Activated CD4-positive, alpha-beta T cell treated with anti-CD3 and anti-CD28 coated beads, Interleukin-2, amount 50 U/mL, for 24 hours (primary cell): ENCODE results near the gene FAT1.
"Not testable (repeated sequence)": the region's sequence is repeated elsewhere in the genome, so short reads cannot be mapped to it uniquely, and the experiment has no call there.

Experiments used
- DNase-seq, 2 donors: peaks; one replicate each; pipeline ENCODE4 v3.0.0-alpha.2; 2020; ENCODE audit warnings: low read depth in 1 of 2, low spot score in 1 of 2

FAT1 gene

GRCh38 chr4:186699298-186699697, 24.4 kb downstream of the FAT1 start:
- DNase-seq: no peak

DNA sequence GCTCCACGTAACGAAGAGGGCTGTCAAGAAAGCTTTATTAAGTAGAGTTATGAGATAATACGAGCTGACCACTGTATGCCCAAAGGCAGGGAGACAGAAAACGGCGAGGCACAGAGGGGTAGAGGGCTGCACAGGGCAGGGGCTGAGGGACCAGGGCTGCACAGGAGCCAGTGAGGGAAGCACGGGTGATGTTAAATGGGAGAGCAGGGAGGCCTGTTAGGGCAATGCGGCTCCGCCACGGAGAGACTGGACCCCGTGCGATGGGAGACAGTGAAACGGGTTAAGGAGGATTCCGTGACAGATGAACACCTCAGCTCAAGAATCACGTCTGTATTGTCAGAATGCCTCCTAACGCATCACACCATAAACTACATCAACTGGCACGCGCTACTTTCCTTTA, 25.1 kb downstream of the FAT1 start:
- DNase-seq: no peak

- DNase-seq: no peak
Measured at GRCh38 chr4:186698028-186698427, 25.6 kb downstream of the FAT1 start.

GRCh38 chr4:186695392-186695791, 28.3 kb downstream of the FAT1 start:
- DNase-seq: no peak

DNA sequence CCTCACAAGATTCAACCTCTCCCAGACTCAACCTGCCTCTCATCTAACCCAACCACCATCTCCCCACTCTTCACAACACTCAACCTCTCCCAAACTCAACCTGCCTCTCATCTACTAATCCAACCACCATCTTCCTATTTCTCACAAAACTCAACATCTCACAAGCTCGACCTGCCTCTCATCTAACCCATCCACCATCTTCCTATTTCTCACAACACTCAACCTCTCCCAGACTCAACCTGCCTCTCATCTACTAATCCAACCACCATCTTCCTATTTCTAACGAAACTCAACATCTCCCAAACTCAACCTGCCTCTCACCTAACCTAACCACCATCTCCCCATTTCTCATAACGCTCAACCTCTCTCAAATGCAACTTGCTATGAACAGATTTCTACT, 29.8 kb downstream of the FAT1 start:
- no peak for DNase-seq

DNA sequence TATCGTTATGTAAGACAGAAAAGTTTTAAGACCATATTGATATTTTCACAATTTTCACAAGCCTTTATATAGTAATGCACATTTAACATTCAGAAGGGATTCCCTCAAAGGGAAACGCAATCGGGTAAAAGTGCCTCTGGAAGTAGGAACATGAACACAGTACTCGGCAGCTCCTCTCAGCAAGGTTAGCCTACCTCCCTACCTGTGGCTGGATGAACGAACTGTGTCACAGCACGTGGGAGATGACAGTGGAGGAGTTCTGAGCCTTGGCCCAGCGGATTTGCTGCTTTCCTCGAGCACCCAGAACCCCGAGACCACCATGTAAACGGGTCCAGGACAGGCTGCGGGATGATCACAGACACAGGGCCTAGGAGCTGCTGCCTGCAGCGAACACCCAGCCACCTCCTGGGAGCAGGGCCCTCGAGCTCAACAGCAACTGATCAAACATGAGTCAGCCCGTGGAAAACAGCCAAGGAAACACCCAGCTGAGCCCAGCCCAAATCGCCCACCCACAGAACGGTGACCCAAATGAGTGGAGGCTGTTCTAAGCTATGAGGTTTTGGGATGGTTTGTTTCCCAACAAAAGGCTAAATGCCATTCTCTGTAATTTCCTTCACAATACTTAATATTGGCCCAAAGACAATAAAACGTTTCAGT, 30.4 kb downstream of the FAT1 start:
- DNase-seq: no peak

- DNase-seq: no peak
Measured at GRCh38 chr4:186691396-186691795, 32.3 kb downstream of the FAT1 start.

DNA sequence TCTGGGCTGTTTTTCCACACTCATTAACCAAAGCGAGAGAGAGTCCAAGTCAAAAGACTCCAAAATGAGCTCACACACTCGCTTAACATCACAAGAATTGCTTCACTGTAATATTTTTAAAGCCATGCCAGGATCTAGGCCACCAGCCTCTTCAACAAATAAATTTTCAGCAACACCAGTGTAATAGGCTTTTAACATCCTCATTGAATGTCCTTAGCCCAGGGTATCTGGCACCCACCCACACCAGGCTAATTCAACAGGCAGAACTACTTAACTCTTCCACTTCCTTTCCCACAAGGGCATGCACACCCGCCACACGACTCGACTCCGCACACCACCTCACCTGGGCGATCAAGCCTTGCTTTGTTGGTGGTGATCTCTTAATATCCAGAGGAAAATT, 34.2 kb downstream of the FAT1 start:
- no peak for DNase-seq

GRCh38 chr4:186688150-186688943, 35.3 kb downstream of the FAT1 start:
- no peak for DNase-seq

GRCh38 chr4:186687265-186687664, 36.4 kb downstream of the FAT1 start:
- no peak for DNase-seq

DNA sequence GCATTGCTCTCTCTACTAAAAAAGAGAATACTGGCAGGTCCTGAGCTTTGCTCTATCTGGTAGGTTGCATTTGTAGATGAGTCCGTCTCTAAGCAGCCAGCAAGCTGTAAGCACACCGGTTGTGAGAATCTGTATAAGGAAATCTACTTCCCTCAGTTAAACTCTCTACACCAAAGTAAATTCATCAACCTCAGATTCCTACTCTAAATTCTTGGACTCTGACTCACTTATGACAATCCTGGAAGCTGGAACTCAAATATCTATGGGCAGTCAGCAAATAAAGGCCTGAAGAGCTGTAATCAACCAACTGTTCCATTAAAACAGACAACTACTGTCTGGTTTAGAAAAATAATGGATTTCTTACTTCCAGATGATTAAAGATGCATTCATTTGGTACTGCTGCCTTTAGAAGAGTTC, 37.9 kb downstream of the FAT1 start:
- no peak for DNase-seq

DNA sequence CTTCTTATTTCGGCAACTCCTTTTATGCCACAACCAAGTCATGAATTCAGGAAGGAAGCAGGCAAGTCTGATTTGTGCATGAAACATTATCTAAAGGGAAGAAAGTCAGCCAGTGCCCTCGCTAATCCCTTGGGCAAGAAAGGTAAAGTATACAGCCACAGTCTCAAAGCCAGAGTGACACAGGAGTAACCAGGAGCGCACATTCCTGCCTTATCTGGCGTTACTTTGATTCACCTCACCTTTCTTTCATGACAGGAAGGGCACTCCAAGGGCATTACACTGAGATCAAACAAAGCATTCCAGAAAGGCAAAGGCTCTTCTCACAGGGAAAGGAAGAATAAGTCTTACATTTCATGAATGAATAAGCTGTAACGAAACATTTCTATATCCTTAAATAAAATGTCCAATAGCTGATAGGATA, 38.8 kb downstream of the FAT1 start:
- DNase-seq: no peak

DNA sequence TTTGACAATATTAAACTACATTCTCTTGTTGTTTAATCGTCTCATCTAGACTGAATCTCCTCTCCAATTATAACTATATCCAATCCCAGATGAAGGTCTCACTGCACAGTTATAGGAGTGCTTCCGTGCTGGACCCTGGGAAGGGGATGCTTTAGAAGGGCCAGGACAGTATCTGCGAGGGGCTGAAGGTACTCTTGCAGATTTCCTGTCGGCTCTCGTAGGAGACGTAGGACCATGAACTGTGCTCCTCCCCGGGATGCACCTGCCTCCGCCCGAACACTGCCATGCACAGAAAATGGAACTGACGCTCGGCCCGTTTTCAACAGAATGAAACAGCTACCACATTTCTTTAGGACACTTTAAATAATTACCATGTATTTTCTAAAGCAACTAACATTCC, 39.4 kb downstream of the FAT1 start:
- no peak for DNase-seq

DNA sequence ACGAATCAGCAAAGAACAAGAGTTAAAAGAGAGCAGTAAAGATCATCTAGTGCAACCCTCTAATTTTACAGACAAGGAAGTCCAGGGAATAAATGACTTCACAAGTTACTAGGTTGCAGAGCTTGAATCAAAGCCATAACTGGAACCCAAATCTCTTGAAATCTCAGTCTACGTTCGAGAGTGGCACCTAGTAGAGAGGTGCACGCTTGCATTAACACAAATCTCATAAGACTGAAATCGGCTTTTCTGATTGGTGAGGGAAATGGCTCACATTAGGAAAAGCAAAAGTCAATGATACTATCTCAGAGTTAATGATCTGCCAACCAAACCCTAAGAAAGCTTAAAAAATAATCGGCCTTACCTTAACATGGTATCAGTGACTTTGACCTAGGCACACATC, 43.0 kb downstream of the FAT1 start:
- DNase-seq: no peak

DNA sequence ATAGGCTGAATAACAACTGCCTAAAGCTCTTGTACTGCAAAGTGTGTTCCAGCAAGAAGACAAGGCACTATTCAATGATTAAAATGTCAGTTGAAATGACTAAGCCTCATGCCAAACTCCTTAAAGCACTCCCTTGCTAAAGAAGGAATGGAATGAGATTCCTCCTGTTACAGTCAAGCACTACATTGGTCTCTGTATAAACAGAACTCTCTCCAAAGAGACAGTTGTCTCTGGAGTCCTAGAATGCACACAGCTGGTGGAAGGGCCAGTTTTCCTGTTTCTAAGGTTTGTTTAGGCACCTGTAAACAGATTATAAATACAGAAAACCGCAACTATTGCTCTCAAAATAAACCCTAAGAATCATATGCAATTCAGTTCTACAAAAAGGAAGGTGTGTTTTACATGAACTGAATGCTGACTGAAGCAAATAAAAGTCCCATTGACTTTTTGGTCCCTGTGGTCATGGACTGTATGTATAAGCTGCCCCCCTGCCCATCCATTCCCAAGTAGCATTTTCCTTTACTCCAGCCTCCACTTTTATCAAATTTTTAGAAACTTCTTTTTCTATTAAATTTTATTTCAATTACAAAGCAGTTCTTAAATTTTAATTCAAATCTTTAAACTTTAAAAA, 47.0 kb downstream of the FAT1 start:
- no peak for DNase-seq

DNA sequence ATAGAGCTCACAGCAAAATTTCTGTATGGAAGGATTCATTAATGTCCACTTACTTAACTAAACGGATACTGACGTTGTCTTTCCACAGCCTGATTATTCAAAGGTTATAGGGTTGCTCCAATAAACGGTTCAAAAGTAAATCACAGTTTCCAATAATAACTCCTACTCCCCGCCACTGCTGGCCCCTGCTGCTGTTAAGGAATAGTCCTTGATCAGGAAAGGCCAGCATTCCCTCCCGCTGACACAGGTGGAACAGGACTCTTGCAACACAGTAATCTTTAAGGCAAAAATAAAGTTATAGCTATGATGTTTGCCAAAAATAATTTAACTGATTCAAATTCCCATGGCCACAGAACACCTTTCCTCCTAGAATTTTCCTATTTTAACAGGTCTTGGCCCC, 53.9 kb downstream of the FAT1 start:
- no peak for DNase-seq

- no peak for DNase-seq
Measured at GRCh38 chr4:186669159-186669731, 54.4 kb downstream of the FAT1 start.

DNA sequence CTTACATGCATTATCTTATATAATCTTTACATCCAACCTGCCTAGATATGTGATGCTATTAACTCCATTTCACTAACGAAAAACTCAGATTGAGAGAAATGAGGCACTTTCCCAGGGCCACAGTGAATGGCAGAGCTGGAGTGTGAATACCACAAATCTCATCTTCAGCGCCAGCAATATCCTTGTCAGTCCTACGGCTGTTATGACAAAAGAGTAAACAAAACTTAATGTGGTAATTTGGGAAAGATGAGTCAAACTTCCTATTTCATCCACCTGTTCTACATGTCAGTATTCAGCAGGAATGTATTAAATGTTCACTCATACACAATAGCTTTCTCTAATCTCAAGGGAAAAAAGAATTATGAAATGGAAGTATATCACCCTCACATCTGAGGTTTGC, 56.9 kb downstream of the FAT1 start:
- no peak for DNase-seq

DNA sequence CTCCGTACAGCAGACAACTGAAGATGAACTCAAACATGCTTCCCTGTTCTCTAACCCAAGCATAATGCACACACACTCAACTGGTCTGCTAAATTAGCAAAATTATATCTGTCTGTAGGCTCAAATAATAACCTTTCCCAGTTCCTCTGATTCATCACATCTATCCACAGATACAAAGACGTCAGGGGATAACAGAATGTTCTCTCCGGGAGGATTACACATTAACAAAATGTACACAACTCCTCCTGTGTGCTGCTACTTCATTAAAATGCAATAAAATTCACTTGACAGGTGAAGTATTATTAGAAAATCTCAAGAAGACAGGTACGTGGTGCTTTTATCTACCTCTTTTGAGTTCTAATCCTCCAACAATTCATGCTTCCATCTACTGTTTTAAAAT, 57.4 kb downstream of the FAT1 start:
- no peak for DNase-seq

GRCh38 chr4:186660403-186660802, 63.3 kb downstream of the FAT1 start:
- no peak for DNase-seq

GRCh38 chr4:186659935-186660334, 63.7 kb downstream of the FAT1 start:
- DNase-seq: no peak

DNA sequence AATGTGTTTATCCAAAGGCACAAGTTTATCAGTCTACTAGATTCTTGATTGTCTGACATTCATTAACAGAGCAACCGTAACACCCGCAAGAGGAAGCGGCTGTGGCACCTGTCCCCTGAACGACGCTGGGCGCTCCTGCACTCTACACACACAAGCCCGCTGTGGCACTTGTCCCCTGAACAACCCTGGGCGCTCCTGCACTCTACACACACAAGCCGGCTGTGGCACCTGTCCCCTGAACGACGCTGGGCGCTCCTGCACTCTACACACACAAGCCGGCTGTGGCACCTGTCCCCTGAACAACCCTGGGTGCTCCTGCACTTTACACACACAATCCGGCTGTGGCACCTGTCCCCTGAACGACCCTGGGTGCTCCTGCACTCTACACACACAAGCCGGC, 64.2 kb downstream of the FAT1 start:
- DNase-seq: not testable (repeated sequence)
